ENCODE data around the gene NUAK2. TPM values are rescaled to one million over a fixed set of nuclear protein-coding genes. Genes with fewer than 3 reads are reported as not detected.

The NUAK2 gene
- total RNA-seq, 1 experiment from 2014 or later, result 1.2 TPM

DNA sequence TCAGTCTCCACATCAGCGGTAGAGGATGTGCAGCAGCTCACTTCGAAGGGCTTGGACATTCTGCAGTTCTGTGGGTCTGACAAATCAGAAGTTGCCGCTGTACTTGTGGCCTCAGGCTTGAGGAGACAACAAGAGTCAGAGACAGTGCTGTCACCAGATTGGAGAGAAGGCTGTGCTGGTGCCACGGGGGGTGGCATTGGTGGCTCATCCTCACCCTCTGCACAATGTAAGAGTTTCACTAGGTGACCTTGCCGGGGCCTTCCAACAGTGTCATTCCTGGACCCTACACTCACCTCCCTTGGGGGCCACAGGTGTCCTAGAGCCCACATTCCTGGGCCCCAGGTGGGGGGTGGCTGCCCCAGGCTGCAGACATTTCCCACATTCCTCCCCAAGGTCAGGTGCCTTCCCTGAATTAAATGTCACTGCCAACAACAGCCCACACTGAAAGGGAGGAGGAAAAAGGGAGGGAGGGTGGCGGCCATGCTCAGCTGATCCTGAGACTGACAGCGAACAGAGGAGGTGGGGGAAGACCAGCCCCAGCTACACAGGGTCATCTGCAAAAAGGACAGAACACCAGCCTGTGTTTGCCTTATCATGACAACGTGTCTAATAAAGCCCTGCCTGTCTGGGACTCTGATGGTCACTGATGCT, 47.4 kb downstream of the NUAK2 start:
- no peak for DNase-seq (ENCODE audit: low read depth)

DNA sequence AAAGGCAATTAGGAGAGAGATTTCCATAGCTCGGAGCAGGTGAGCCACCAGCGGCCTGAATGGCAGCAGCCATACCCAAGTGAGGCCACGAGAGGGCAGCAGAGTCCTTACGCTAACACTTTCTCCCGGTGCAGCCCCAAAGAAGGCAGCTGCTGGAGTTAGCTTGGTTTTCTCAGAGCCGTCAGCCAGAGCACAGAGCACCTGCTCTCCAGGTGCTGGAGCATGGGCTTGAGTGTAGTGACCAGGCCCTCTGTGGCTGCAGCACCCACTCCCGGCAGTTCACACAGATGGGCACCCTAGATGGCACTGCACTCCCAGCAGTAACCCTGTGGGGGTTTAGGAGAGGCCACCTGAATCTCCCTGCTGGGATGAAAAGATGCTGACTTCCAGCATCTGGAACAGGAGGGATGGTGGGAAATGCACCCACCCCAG, 48.0 kb downstream of the NUAK2 start:
- DNase-seq (ENCODE audit: low read depth), result peak; percentile 63

DNA sequence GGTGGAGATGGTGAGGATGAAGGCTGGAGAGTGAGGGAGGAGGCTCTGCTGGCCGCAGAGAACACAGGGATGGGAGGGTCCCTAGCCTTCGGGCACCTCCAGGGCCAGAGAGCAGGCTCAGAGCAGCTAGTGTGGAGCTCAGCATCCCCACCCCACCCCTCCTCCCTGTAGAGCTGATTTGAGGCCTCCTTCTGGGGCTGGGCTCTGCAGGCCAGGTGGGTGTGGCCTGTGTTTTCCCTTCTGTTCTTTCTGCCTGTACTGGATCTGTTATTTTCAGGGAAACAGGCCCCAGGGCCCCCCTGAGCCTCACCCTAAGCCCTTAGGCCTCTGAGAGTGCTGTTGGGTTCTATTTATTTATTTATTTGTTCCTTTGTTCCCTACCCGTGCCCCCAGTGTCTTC, 49.0 kb downstream of the NUAK2 start:
- no peak for DNase-seq (ENCODE audit: low read depth)

DNA sequence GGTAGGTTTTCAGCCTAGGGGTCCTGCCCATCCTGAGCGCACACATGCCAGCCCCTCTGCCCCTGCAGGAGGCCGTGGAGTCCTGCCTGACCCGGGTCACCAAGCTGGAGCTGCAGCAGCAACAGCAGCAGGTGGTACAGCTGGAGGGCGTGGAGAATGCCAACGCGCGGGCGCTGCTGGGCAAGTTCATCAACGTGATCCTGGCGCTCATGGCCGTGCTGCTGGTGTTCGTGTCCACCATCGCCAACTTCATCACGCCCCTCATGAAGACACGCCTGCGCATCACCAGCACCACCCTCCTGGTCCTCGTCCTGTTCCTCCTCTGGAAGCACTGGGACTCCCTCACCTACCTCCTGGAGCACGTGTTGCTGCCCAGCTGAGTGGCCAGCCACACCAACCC, 49.8 kb downstream of the NUAK2 start:
- no peak for DNase-seq (ENCODE audit: low read depth)

DNA sequence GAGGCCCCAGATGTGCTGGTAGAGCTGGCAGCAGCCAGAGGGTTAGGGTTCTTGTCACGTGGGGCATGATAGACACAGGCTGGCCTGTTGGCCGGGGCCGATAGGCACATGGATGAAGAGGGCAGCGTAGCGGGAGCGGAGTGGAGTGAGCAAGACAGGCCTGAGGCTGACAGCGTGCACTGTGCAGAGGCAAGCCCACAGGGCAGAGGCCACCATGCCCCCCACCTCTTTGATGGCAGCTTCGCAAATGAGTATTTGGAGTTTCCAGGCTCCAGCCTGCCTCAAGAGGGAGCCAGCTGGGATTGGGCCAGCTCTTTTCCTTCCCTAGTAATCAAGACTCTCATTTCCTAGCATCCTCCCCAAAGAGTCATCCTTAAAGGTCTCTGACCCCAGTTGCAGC, 50.3 kb downstream of the NUAK2 start:
- peak; percentile 24 for DNase-seq (ENCODE audit: low read depth)

DNA sequence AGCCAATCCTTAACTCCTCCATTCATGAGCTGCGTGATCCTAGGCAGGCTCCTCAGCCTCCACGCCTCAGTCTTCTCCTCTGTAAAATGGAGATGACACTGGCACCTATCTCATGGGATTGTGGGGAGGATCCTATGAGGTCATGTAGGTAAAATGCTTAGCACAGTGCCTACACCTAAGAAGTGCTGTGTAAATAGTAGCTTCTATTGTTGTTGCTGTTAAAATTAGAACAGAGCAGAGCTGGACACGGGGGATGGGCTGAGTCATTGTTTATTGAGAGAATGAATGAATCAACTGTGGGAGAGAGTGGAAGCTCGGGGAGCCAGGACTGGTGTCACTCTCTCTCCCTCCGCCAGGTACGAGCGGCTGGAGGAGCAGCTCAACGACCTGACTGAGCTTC, 50.8 kb downstream of the NUAK2 start:
- no peak for DNase-seq (ENCODE audit: low read depth)

DNA sequence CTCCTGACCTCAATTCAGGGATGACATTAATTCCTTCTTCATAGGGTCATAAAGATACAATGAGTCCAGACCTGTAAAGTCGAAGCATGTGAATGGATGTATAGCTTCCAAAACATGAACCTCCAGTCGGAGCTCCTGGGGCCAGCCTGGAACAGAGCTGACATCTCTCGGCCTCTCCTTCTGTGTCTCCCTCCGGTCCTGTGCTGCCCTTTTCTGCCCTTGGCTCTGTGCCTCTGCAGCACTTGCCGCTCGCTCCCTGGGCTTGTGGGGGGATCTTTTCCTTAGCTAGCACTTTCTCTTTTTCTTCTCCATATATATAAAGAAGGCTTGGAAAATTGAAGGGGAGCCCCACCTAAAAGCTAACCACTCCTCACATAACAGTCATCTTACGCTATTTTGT, 51.3 kb downstream of the NUAK2 start:
- DNase-seq (ENCODE audit: low read depth), result no peak

DNA sequence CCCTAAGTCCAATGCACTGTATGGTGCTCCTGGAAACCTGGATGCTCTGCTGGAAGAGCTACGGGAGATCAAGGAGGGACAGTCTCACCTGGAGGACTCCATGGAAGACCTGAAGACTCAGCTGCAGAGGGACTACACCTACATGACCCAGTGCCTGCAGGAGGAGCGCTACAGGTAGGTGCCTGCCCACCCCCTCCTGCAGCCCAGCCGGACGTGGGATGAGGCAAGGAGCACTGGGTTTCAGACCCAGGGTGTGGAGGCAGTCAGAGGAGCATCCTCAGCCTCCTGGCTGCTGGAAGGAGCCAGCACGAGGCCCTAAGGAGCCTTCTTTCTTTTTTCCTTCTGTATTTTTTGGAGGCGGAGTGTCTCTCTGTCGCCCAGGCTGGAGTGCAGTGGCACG, 51.8 kb downstream of the NUAK2 start:
- DNase-seq (ENCODE audit: low read depth), result no peak

DNA sequence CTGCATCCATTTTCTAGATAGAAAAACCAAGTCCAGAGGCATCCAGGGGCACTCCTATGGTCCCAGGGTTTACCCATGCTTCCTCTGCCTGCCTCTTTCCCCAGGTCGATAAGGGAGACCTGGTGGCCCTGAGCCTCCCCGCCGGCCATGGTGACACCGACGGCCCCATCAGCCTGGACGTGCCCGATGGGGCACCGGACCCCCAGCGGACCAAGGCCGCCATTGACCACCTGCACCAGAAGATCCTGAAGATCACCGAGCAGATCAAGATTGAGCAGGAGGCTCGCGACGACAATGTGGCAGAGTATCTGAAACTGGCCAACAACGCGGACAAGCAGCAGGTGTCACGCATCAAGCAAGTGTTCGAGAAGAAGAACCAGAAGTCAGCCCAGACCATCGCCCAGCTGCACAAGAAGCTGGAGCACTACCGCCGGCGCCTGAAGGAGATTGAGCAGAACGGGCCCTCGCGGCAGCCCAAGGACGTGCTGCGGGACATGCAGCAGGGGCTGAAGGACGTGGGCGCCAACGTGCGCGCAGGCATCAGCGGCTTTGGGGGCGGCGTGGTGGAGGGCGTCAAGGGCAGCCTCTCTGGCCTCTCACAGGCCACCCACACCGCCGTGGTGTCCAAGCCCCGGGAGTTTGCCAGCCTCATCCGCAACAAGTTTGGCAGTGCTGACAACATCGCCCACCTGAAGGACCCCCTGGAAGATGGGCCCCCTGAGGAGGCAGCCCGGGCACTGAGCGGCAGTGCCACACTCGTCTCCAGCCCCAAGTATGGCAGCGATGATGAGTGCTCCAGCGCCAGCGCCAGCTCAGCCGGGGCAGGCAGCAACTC, 52.5 kb downstream of the NUAK2 start:
- DNase-seq (ENCODE audit: low read depth), result no peak

DNA sequence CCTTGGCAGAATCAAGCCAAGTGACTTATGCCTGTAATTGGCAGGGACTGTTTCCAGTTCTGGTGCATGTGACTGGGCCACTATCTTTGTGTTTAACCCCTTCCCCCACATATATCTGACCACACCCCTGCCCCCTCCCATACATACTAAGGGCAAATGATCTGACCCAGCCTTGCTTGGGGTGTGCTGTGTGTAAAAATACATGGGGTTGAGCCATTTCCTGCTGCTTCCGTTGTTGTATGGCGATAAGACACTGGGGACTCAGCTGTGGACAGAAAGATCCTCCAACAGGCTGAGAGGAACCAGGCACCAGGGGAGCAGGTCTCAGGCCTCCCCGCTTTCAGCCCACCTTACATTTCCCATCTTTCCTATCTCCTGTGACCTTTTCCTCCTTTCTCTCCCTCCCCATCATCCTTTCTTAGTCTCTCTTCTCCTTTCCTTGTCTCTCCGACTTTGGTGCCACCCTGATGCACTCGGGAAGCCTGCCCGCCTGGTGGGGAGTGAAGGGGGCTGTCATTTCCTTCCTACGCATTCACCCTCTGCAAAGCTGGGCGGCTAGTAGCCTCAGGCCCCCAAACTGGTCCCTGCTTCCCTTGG, 54.1 kb downstream of the NUAK2 start:
- no peak for DNase-seq (ENCODE audit: low read depth)

DNA sequence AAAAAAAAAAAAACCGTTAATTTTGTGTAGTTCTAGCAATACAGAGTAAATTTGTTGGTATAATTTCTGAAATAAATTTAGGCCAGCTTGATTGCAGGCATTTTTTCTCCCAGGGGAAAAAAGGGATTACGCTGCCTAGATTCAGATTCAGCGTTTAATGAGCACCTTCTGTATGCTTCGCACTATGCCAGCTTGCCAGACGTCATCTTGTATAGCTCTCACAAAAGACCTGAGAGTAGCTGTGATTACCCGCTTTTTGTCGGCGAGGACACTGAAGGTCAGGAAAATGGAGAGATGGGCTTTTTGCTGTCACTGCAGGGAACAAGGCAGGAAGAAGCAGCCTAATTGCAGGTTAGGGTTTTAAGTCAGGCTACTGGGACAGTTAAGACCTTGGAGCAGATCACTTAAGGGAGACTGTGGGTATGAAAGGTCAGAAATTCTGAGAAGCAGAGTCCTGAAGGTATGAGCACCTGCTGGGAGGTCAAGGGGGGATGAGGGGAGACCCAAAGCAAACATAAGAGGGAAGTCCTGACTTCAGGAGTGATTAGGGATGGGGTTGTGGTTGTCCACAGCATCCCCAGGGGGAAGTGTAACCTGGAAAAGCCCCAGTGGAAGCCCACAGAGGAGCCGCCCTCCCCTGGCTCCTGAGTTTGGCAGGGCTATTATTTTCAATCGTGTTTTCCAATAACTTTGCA, 54.8 kb downstream of the NUAK2 start:
- DNase-seq (ENCODE audit: low read depth), result no peak

DNA sequence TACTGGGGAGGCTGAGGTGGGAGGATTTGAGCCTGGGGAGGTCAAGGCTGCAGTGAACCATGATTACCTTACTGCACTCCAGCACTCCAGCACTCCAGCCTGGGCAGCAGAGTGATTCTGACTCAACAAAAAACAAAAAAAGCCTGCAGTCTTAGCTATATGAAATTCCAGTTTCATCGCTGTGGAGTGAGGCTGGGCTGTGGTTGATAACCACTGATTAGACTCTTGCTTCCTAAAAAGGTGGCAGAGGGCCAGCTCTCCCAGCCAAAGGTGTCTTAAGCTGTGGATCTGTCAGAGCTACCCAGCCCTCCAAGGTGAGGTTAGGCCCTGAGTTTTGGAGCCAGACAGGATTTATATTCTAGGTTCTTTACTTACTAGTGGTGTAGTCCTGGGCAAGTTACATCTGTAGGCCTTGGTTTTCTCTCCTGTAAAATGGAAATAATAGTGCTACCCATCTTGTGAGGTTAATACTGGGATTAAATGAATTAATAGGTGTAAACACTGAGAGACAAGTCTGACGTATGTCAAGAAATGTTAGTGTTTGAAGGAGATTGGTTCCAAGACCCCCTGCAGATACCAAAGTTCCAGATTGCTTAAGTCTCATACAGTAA, 57.9 kb downstream of the NUAK2 start:
- peak; percentile 63 for DNase-seq (ENCODE audit: low read depth)

DNA sequence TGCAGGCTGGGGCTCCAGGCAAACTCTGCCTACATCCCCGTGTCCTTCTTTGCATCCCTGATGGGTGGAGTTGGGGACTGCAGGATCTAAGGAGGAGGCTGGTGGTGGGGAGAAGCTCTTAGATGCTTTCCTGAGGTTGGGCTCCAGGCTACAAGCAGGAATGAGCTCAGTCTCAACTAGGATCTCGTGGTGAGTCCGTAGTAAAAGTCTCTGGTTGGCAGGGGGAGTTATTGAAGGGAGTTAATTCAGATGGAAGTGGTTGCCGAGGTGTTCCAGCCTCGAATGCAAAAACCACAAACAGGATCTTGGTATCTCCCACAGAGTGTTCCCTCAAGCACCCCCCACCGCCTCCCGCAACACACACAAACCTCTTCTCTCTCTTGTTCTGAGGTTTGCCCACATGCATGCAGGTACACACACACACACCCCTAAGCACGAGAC, 58.8 kb downstream of the NUAK2 start:
- peak; percentile 50 for DNase-seq (ENCODE audit: low read depth)

DNA sequence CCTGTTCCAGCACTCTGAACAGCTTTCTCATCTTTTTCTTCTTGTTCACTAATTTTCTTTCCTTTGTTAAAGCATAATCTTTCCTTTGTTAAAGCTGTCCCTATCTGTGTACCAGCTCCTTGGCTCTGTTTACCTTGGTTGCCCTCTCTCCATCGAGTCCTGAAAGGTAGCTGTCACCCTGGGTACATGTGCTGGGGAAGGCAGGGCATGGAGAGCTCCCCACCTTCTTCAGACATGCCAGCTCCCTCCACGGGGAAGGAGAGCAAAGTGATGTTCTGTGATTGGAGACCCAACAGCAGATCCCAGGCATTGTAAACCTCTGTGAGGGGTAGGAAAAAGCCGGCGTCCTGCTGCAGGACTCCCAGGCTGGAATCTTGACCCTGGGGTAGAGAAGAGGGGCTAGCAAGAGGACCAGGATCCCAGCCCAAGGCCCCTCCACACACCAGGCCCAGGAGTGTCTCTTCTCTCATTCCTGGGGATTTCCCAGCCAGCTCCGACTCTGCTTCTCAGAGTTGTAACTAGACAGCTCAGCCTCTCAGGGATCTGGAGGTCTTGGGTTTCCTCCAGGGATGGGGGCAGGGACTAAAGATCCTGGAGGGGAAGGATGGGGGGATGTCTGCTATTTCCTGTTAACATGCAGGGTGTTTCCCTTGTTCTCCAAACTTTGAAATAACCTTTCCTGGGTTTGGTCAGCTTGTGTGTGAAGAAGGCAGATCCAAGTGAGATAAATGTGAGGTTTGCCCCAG, 59.4 kb downstream of the NUAK2 start:
- peak; percentile 65 for DNase-seq (ENCODE audit: low read depth)

DNA sequence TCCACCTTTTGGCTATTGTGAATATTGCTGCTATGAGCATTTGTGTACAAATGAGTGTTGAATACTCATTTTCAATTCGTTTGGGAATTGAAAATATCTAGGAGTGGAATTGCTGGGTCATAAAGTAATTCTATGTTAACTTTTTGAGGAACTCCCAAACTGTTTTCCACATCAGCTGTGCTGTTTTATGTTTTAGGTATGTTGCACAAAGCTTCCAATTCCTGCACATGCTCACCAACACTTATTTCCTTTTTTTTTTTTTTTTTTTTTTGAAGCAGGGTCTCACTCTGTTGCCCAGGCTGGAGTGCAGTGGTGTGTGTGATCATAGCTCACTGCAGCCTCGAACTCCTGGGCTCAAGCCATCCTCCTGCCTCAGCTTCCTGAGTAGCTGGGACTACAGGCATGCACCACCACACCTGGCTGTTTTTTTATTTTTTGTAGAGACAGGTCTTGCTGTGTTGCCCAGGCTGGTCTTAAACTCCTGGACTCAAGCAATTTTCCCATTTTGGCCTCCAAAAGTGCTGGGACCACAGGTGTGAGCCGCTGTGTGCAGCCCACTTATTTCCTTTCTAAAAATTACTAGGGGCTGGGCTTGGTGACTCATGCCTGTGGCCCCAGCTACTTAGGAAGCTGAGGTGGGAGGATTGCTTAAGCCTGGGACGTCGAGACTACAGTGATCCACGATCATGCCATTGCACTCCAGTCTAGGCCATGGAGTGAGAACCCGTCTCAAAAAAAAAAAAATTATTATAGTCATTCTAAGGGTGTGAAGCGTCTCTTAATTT, 60.4 kb downstream of the NUAK2 start:
- DNase-seq (ENCODE audit: low read depth), result peak; percentile 66

DNA sequence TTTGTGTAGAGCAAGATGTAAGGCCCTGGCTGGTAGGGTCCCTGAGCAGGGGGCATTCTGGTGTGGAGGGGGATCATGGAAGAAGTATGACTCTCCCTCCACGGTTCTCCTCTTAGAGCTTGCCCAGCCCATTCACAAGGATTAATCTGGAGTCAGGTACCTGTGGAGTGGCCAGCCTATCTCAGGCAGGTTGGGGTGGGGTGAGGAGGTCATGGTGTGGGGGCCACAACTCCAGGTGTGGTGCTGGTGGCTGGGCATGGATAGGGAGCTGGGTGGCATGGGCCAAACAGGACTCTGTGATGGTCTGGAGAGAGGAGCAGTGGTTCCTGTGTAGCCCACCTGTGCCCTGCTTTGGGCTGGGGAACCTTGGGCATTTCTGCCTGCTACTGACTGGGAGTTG, 61.5 kb downstream of the NUAK2 start:
- no peak for DNase-seq (ENCODE audit: low read depth)

DNA sequence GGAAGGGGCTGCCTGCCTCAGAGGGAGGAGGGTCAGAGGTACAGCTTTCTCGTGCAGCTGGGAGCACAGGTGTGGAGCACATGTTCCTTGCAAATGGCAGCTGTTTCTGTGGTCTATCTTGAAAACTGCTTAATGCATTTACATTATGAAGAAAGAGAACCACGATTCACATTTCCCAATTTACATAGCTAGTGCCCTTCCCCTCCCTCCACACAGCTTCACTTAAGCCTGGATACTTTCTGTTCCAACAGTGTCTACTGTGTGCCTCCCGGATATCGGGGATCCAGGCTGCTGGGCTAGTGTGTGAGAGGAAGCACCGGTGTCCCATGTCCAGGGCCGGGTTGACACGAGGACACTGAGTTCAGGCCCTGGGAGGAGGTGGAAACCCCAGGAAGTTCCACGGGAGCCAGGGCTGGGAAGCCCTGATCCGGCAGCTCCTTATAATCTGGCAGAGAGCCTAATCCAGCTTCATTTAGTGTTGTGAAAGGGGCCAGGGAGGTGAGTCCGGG, 62.2 kb downstream of the NUAK2 start:
- DNase-seq (ENCODE audit: low read depth), result peak; percentile 41

DNA sequence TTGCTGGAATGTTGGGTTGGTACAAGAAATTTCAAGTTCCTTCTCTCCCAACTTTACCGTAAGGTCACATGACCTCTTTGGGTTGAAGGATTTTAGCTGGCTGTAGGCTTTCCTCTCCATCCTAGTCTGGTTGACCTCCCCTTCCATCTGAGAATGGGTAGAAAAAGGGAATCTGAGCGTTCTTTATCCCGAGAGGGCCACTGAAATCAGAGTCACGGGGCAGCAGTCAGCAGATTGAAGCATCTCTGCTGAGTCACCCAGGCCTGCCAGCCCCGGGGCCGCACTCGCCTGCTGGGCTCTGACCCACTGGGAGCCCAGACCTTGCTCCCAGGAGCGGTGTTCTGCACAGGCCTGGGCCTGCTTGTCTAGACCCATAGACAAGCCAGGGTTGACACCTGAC, 62.8 kb downstream of the NUAK2 start:
- DNase-seq (ENCODE audit: low read depth), result peak; percentile 75

DNA sequence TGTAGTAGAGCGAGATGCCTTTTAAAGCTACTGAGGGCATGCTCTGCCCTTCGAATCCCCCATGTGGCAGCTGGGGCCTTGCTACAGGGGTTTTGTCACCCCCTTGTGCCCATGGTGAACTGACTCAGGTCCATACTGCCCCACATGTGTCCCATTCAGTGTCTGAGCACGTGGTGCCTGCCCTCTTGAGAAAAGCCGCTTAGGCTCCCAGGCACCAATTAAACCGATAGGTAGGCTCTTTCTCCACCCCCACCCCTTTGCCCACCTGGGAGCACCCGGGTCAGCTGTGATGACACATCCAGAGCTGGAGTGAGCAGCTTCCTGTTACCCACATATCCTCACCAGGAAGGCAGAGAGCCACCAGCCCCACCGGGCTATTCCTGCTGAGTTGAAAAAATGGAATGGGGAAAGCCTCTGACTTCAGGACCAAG, 63.3 kb downstream of the NUAK2 start:
- DNase-seq (ENCODE audit: low read depth), result peak; percentile 24

DNA sequence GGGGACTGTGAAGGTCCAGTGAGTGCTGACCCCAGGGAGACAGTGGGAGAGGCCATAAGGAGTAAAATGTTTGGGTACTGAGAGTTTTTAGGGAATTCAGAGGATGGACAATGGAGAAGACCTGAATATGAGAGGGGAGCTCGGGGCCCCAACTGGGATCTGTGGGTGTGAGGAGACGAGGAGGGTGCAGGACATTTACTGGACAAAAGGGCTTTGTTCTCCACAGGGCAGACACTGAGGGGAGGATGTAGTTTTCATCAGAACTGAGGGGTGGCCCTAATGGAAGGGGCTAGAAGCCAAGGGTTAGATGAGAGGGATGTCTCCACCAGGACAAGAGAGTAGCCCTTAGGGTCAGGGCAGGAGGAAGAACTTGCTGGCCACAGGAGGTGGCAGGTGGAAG, 63.8 kb downstream of the NUAK2 start:
- no peak for DNase-seq (ENCODE audit: low read depth)
